Fibroblast of upper back skin (primary cell): ENCODE data around the gene APBB2.

ENCODE experiments used
- DNase-seq: peaks from one replicate; pipeline ENCODE4 v3.0.0-alpha.2; 2013

The APBB2 gene

DNA sequence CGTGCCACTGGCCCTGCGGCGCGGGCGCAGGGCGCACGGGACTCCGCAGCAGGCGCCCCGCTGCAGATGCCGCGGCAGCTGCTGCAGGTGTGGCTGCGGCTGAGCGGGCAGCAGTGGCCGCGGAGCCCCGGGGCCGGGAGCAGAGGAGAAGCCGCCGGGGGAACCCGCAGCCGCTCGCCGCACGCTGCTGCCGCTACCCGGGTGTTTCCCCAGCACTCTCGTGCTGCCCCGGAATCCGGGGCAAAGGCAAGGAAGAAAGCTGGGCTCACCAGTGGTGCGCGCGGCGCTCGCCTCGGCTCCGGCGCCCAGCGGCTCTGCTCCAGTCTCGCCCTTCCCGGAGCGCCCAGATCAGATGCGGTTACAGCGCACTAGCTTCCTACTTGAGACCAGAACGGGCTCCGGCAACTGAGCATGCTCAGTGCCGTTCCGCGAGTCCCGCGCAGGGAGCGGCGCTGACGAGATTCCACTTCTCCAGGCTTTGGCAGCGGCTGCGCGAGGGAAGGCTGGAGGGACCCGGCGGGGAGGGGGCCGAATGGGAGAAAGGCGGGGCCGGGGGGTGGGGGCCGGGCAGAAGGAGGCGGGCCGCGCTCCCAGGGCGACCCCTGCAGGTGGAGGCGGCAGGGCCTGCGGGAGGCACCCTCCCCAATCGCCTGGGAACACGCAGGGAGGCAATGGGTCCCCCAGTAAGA lies at the start of gene APBB2:
Gene APBB2 (minus strand): TSS at position 407 of the 689 bp plus-strand sequence. CDS start 181,288 bp downstream, outside the sequence.
- peak; percentile 98 for DNase-seq

DNA sequence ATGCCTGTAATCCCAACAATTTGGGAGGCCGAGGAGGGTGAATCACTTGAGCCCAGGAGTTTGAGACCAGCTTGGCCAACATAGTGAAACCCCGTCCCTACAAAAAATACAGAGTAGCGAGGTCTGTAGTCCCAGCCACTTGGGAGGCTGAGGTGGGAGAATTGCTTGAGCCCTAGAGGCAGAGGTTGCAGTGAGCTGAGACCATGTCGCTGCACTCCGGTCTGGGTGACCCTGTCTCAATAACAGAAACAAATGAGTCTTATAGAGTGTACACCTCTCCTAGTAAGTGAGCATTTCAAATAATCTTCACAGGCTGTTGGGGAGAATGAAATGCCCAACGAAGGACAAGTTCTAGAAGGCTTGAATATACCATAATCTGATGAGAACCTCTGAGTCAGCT lies 47.9 kb upstream of the APBB2 start:
- no peak for DNase-seq

DNA sequence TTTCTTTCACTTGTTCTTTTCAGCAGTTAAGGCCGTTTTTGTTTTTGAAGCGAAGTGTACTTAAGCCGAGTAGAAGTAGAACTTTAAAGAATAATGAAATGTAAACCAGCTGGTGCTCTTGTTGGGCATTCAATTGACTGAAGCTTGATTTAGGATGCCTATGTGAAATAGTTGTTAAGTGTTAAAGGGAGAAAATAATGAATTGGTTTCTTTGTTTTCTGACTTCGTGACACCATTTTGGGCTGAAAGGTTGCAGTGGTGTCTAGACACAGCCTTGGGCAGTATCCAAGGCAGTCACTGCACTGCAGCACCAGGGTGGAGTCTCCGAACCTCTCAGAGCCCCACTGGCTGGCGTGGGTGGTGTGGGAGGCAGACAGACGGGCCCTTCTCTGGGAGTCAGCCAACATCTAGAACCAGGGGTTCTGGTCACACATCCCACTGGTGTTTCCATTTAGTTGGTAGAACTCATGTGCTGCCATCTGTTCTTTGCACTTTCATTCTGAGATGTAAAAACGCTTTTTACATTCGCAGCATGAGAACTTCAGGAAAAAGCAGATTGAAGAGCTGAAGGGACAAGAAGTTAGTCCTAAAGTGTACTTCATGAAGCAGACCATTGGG lies 45.9 kb upstream of the APBB2 start:
- no peak for DNase-seq

DNA sequence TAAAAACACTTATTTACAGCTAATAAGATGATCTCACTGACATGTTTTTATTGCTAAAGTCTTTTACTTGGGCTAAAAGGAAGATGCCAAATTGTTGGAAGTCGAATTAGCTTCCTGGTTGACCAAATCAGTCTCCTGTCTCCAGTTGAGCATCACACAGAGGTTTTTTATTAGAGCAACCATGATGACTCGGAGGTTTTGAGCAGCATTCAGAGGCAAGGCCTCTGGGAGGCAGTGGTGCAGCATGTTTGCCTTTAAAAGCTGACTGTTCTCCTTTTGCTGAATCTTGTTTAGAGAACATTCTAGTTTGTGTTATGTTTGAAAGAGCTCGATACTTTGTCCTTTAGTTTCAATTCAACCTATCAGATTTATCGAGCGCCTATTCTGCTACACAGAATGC lies 44.4 kb upstream of the APBB2 start:
- DNase-seq = peak; percentile 78

DNA sequence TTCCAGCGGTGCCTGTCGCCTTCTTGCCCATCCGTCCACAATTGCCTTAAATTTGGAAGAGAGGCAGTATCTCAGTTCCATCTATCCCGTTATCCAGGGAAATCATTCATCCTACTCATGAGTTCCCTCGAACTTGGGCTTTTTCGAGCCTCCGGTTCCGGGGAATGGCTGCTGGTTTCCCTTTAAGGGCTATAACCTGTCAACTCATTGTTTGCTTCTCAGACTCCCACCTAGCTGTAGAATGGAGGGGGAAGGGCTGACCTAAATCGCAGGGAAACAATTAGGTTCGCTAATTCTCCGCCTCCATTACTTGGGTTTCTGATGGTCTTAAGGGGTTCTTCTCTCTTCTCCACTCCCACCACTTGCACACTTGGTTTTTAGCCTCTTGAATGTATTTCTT lies 43.6 kb upstream of the APBB2 start:
- DNase-seq = no peak

DNA sequence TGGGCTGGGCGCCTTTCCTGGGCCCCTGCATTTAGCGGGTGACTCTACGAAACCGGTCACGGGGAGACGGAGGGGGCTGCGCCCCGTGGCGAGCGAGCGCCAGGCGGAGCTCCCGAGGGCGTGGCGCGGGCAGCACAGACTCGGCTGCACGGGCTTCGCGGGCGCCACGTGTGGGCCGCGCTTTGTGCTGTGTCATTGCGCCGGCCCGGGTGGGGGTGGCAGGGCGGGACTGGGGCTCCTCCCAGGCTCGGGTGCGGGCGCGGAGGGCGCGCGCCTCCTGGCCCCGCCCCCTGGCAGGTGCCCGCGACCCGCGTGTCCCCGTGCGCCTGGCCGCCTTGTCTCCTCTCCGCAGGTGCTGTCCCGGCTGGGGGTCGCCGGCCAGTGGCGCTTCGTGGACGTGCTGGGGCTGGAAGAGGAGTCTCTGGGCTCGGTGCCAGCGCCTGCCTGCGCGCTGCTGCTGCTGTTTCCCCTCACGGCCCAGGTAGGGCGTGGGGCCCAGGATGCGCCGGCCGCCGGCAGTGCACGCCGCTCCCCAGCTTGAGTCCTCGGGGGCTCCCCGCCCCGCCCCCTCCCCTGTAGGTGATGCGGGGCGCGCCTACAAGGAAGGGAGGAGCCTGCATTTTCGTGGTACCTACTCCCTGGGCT lies 43.0 kb upstream of the APBB2 start:
- DNase-seq = peak; percentile 59

DNA sequence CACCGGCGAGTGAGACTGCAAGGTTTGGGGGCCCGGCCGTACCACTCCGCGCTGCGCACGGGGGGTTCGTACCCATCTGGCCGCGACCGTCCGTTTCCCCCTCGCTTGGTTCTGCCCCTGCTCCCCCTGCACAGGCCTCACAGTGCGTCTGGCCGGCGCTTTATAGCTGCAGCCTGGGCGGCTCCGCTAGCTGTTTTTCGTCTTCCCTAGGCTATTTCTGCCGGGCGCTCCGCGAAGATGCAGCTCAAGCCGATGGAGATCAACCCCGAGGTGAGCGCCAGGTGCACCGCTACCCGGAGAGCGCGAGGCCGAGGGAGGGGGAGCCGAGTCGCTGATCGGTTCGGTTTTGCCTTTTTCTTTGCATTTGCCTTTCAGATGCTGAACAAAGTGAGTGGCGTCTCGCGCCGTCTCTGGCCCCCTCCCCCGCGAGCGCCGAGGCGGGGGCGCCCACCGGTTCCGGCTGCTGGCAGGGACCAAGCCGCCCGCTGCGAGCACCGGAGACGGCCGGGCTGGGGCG lies 42.5 kb upstream of the APBB2 start, which contains the start of gene UCHL1:
Gene UCHL1 (plus strand): TSS at position 189 of the 517 bp plus-strand sequence. CDS start 49 bp downstream, at position 238.
- peak; percentile 95 for DNase-seq

DNA sequence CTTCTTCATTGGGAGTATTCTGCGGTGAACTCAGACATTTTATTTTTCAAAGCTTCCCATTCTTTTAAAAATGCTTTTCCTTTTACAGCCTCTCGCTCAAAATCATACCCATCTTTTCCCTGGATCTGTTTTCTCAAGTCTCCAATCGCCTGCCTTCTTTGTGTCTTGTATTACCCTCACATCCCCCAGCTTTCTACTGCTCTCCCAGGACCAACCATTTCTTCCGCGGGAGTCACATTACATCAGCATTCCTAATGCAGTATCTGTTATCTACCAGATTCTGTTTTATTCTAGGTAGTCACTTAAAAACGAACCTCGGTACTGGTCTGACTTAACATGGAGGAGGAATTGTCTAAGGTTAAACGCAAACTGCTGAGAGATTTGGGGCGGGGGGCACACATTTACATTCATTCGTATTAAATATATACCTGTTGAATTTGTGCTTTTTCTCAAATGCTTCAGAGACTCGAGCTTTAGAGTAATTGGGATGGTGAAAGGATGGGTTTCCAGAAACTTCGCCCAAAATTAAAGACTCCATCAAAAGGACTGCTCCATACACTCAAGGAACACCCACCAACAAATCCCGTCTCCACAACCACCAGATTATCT lies 41.9 kb upstream of the APBB2 start:
- peak; percentile 79 for DNase-seq

DNA sequence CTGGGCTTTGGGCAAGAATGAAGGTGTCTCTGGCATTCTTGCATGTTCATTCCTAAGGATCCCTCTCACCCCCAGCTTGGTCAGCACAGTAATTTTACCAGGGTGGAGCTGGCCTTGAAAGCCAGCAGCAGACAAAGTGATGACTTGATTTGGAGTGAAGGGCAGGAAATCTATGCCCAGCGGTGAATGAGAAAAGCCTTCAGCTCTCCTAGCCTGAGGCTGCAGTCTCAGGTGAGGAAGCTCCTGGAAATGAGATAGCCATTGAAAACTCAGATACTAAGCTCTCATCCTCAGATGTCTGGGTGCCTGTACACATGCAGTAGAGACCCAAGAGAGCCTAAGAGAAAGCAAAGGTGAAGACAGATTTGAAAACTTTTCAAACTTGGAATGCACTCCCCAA lies 31.6 kb upstream of the APBB2 start:
- no peak for DNase-seq

DNA sequence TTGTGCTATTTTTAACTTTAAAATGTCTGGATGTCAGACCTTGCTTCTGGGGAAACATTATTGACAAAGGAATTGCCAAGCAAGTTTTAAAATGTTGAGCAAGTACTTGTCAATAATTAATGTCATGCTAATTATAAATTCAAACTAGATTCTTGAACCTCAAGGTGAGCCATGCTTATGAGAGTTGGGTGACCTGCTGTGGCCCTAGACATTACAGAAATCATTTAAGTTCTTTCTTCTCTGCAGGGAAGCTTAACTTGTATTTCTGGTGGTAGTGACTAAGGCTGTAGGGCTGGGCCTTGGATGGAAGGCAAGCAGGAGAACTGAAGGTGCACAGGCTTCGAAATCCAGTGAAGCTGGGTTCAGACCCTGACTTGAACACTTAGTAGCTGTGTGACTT lies 27.6 kb upstream of the APBB2 start:
- no peak for DNase-seq

DNA sequence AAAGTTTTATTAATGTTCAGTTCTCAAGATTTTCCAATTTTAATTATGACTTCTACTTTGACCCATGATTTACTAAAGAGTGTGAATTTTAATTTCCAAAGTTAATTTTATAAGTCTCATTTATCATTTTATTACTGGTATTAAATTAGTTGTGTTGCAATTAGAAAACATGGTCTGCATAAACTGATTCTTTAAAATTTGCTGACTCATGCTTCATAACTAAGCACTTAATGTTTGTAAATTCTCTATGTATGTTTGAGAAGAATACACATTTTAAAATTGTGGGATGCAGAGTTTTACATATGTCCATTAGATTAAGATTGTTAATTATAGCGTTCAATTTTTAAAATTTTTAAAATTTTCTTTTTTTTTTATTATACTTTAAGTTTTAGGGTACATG lies 22.2 kb upstream of the APBB2 start:
- DNase-seq = no peak

DNA sequence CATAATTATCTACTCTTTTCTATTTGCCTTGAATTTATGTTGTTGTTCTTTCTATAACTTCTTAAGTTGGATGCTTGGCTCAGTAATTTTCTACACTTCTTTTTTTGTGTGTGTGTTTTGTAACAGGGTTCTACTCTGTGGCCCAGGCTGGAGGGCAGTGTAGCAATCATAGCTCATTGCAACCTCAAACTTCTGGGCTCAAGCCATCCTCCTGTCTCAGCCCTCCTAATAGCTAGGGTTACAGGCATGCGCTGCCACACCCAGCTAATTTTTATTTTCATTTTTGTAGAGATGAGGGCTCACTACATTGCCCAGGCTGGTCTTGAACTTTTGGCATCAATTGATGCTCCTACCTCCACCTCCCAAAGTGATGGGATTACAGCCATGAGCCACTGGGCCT lies 21.7 kb upstream of the APBB2 start:
- DNase-seq = no peak

DNA sequence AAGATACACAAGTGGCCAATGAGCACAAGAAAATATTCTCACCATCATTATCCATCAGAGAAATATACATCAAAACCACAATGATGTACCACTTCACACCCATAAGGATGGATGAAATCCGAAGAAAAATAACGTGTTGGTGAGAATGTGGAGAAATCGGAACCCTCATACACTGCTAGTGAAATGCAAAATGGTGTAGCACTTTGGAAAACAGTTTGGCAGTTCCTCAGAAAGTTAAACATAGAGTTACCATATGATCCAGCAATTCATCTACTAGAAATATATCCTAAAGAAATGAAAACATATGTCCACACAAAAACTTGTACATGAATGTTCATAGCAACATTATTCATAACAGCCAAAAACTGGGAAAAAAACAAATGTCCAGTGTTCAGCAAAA lies 18.5 kb upstream of the APBB2 start:
- DNase-seq = no peak

DNA sequence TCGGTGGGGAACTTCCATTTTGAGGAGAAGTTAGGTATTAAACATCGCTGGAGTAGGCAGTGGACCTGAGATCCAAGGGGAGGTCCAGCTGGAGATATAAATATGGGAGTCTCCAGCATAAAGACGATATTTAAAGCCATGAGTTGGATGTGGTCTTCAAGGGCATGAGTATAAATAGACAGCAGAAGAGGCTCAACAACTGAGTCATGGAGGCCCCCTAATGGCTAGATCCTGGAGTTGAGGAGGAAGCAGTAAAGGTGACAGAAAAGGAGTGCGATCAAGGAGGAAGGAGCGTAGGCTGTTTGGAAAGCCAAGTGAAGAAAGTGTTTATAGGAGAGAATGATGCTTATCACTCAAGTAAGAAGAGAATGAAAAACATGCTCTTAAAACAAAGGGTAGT lies 18.1 kb upstream of the APBB2 start:
- peak; percentile 8 for DNase-seq

DNA sequence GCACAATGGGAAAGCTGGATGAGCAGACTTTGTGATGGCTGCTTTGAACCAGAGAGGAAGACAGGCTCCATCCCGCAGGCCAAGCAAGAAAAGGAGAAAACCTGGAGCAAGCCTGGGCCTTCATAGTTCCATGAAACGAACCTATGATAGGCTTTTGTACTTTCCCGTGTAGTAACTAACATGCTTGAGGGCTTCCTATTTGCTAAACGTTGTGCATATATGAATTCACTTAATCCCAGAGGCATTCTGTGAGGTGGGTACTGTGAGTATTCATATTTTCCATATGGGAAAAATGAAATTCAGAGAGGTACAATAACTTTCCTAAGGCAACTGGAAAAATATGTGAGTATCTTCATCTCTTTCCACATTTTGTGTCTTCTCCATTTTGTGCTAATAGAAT lies 13.6 kb upstream of the APBB2 start:
- no peak for DNase-seq

DNA sequence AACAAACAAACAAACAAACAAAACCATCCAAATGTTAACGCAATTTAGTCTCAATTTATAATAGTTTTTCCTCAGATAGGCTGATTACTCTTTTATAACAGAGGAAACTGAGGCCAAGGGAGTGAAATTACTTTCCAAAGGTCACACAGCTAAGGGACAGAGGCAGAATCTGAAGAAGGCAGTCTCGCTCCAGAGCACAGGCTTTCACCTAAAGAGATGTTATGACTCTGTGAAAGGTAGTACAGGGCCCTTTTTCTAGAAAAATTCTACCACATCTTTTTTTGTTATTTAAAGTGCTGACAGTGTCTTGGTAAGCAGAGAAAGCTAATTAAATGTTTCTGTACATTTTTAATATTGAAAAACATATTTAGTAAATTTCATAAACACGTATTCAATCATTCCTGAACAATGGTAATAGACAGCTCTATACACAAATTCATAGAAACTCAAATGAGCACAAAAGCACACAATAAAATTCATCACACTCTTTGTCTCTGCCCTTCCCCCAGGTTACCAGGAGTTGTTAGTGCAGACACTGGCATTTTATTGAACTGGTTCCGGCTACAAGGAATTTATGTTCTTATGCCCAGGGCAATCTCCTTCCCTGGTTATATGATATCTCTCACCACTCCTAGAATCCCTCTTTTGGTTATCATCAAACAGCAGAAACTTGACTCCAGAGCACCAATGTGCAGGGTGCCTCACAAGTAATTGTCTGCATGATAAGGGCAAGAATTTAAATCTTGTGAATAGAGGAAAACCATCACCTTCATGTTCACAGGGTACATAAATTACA lies 7.7 kb upstream of the APBB2 start:
- DNase-seq = no peak

DNA sequence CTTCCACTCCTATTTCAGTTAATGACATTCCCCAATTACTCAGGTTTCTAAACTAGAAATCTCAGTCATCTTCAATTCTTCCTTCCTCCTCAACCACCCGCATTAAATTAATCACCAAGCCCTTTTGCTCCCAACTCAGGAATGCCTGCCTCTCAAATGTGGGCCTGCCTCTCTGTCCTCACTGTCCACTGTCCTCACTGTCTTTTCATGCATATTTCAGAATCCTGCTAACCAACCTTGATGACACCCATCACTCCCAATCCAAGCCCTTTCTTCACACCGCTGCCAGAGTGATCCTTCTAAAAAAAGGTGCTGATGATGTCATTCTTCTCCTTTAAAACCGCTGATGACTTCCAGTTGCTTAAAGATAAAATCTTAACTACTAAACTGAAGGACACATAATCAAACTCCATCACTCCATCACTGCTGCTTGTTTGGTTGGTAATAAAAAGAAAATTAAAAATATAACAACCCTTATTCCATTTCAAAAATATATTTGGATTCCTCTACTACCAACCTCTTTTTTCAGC lies 5.1 kb upstream of the APBB2 start:
- no peak for DNase-seq

DNA sequence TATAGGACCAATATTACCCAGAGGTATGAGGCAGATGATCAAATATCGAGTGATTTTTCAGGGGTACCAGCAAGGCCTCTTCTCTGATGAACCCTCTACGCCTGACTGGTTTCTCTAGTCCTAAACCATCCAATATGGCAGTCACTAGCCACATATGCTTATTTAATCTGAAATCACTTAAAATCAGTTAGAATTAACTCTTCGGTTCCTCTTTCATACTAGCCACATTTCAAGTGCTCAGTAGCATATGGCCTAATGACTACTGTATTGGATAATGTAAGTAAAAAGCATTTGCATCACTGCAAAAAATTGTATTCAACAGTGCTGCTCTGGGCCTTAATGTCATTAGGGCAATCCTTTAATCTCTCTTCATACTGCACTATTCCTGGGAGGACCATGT lies 4.4 kb upstream of the APBB2 start:
- no peak for DNase-seq

DNA sequence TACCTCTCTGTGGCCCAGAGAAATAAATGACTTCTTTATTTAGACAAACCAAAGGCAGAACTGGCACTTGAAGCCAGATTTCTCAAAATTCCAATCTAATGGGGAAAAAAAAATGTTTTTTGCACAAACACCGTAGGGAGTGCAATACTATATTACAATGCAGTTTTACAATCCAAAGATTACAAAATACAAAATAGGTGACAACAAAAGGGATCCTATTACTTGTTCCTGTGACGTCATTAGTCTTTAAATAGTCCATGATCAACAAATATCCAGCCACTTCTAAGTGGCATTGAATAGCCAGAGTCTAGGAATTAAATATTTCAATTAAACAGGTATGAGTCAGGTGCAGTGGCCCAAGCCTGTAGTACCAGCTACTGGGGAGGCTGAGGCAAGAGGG lies 3.0 kb upstream of the APBB2 start:
- no peak for DNase-seq

DNA sequence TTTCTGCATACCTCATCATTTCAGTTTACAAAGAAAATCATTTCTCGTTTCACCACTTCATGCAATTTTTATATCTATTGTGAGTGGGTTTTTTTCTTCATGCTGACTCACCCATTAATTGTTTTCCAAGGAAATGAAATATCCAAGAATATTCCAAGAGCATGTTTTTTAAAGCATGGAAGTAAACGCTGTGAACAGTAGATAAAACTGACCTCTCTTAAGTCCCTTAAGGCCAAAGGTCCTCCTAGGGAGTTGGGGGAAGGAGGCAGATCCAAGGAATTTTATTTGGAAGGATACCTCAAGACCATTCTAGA lies 2.6 kb upstream of the APBB2 start:
- no peak for DNase-seq

DNA sequence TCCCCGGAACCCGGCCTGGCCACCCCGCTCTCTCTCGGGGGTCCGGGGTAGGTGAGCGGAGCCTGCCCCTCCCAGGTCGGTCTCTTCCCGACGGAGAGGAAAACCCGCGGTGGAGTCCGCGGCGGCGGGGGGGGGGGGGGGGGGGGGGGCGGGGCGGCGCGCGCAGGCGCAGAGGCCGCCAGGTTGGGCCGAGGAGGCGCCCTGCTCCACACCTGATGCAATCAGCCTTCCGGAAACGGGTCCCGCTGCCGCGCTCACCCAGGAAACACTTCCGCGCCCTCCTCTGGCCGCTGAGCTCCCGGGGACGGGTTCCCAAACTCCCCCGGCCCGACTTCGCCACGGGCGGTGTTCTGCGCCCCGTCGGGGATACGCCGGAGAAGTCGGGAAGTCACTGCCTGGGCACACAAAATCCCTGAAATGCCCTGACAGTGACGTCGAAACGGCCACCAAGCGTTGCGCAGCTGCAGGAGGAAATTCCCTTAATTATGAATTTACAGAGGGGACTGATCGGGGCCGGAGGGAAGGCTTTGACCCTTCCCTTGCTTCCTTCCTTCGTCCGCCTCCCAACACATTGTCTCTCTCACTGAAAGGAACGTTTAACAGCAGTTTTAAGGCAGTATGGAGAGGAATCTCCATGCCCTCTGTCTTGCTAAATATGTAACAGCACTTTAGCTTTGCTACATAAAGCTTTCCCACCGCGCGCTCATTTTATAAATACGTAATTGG lies 2.1 kb upstream of the APBB2 start:
- DNase-seq = peak; percentile 84

DNA sequence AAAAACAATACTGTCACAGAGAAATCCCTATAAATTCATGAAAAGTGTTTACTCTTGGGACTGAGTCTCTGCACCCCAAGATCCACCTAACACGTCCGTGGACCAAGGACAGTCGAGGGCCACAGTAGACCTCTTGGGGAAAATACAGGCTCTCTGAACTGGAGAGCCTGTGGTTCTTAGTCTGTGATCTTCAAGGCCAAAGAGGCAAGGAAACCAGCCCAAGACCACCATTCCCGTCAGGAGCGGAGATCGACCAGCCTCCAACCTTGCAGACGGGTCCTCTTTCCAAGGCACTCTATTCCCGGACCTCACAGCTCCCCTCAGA lies 1.6 kb upstream of the APBB2 start:
- DNase-seq = no peak
